HG03175 (cell line): ENCODE data around the gene ERO1B.
"Not testable (repeated sequence)": the region's sequence is repeated elsewhere in the genome, so short reads cannot be mapped to it uniquely, and the experiment has no call there.

Experiments used
- ATAC-seq: cut with Tn5 transposase; IDR thresholded peaks from one replicate; pipeline ENCODE4 v1.9.1; 2021; ENCODE audit warnings: mild to moderate bottlenecking, moderate library complexity; ENCODE audit not compliant: unreplicated experiment

Gene ERO1B

DNA sequence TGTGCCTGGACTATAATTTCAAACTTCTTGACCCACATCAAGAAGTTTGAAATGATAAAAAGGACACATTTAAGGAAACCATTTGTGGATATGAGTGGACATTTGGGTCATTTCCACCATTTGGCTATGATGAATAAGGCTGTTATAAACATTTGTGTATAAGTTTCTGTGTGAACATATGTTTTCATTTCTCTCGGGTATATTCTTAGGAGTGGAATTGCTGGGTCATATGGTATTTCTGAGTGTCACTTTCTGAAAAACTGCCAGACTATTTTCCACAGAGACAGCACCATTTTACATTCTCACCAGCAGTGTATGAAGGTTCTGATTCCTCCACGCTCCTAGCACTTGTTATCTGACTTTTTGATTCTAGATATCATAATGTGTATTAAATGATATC lies 88.6 kb downstream of the ERO1B start:
- no peak for ATAC-seq

DNA sequence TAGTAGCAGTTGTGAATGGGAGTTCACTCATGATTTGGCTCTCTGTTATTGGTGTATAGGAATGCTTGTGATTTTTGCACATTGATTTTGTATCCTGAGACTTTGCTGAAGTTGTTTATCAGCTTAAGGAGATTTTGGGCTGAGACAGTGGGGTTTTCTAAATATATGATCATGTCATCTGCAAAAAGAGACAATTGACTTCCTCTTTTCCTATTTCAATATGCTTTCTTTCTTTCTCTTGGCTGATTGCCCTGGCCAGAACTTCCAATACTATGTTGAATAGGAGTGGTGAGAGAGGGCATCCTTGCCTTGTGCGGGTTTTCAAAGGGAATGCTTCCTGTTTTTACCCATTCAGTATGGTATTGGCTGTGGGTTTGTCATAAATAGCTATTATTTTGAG lies 93.7 kb downstream of the ERO1B start:
- ATAC-seq, result not testable (repeated sequence)

DNA sequence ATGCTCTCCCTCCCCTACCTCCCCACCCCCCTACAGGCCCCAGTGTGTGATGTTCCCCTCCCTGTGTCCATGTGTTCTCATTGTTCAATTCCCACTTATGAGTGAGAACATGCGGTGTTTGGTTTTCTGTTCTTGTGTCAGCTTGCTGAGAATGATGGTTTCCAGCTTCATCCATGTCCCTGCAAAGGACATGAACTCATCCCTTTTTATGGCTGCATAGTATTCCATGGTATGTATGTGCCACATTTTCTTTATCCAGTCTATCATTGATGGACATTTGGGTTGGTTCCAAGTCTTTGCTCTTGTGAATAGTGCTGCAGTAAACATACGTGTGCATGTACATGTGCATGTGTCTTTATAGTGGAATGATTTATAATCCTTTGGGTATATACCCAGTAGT lies 95.3 kb downstream of the ERO1B start:
- ATAC-seq, result not testable (repeated sequence)

DNA sequence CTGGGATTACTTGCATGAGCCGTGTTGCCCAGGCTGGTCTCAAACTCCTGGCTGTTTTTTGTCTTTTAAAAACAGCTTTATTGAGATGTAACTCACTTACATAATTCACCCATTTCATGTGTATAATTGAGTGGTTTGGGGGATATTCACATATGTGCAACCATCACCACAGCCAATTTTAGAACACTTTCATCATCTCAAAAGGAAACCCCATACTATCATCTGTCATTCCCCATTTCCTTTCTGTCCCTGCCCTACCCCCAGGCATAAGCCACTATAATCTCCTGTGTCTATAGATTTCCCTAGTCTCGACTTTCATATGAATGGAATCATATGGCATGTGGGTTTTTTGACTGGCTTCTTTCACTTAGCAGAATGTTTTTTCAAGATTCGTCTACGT lies 96.1 kb downstream of the ERO1B start:
- no peak for ATAC-seq

DNA sequence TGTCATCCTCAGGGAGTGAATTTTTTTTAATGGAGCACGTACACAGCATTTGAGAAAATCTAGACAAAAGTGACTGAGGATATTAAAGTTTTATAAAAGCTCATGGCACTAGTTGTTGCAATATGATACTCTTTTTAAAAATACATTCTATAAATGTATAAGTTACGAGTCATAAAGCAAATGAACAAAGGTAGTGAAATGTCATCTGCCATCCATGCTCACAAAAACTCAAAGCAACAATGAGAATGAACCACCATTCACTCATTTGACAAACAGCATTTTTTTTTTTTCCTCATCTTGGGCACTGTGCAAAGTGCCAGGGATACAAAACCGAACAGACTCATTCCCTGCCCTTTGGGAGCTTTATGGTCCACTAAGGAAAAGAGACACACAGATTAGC lies 100.7 kb downstream of the ERO1B start:
- no peak for ATAC-seq

DNA sequence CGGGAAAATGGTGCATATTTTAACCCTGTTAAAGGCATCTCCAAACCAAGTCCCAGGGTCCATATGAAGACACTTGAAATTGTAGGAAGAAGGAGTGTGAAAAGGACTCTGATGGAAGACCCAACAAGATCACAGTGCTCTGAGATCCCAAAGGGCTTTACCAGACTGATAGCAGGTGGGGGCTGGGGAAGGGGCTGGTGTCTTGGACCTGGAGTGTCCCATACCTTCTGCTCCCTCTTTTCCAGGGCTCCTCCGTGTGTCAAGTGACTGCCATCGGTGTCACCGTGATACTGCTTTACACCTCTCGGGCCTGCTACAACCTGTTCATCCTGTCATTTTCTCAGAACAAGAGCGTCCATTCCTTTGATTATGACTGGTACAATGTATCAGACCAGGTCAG lies 102.1 kb downstream of the ERO1B start:
- no peak for ATAC-seq

DNA sequence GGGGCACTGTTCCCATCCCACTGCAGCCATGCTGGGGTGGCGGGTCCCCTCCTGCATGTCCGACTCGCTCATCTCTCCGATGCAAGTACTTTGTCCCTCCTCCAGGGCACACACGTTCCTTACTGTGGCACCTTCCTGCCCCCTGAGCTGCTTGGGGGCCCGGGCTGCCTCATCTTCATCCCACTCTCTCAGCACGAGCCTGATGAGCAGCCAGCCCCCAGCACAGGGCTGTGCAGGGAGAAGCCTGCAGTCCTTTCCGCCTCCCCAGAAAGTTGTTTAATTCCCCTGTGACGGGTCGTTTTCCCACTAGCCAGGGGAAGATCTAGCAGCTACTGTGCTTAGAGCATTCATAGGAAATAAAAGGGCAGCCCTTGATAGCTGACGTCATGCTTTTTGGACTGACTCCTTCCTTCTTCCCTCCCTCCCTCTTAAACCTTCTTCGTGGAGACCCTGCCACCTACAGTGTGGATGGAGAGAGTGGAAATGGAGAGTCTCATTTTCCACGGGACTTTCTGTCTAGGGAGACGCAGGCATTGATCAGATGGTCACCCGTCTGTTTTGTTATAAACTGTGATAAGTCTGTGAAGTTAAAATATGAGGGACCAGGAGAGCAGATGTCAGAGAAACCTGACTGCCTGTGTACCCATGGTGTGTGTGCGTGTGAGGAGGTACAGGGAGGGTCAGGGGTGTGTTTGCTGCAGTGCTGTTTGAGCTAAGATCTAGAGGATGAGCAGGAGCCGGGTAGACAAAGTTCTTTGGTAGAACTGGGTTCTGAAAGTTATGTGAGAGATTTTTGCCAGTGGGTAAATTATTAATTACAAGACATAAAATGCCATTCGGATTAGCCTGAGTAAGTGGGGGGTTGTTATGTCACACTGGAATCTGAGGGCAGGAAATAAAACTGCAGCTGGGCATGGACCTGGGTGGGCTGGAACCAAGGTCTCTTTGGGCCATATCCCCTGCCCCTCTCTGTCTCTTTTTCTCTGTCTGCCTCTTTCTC lies 105.1 kb downstream of the ERO1B start:
- no peak for ATAC-seq

DNA sequence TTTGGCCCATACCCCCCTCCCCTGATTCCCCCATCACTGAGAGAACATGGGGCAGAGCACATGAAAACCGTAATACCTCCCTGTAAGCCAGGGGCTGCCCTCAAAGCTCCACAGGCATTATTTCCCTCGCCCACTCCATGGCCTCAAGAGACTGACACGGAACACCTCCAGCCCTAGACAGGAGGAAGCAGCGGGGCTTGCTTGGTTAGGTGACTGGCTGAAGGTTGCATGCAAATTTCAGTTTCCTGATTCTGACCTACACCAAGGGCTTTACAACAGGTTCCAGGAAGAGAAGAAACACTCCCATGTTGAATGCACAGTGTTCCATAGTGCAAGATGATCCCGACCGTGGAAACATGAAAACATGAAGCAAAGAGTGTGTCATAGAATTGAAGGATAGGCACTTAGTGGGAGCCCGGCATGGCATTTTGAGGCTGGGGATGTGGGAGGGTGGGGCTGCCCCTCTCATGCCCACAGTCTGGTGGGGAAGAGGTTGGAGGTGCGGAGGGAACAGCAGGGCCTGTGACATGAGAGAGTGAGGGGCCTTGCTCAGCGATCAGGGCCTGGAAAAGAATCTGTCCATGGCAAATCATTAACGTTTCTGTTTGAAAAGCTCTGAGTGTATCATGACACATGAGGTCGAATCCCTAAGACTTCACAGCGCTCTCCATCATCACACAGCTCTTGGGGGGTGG lies 106.0 kb downstream of the ERO1B start:
- ATAC-seq, result peak; percentile 53

DNA sequence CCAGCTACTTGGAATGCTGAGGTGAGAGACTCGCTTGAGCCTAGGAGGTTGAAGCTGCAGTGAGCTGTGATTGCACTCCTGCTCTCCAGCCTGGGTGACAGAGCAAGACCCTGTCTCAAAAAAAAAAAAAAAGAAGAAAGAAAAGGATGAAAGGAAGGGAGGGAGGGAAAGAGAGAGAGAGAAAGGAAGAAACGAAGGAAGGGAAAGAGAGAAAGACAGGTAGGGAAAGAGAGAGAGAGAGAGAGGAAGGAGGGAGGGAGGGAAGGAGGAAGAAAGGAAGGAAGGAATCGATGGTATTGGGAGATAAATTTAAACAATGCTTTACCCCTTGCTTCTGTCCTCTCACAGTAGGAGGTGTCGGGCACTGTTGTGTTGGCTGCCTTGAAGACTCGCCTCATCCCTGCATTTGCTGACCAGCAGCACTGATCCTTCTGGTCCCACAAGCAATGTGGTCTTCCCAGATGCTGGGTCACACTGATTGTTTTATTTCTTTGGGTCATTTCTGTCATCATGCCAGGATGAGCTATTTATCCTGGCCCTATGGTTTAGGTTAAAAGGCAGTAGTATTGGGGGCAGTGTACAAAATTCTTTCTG lies 108.5 kb downstream of the ERO1B start:
- no peak for ATAC-seq

DNA sequence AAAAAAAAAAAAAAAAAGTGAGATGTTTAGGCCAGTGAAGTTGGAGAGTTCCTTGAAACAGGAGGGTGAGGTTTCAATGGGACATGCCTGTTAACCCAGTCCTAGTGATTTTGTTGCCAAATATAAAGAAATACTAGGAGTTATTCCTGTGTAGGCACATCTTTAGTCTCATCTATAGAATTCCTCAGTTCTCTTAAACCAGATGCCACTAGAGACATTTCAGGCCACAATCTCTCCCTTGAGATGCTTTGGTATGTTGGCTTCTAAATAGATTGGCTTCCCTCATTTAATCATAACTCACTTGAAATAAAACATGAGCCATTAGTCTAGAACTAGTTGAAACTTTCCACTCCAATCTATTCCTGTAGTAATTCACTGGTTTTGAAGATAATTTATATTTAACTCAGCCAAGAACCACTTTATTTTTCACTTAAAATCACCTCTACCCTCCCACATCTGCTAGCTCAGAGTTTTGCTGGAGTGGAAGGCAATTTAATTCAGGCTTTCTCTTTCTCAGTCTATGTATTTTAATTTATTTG lies 109.6 kb downstream of the ERO1B start:
- no peak for ATAC-seq

DNA sequence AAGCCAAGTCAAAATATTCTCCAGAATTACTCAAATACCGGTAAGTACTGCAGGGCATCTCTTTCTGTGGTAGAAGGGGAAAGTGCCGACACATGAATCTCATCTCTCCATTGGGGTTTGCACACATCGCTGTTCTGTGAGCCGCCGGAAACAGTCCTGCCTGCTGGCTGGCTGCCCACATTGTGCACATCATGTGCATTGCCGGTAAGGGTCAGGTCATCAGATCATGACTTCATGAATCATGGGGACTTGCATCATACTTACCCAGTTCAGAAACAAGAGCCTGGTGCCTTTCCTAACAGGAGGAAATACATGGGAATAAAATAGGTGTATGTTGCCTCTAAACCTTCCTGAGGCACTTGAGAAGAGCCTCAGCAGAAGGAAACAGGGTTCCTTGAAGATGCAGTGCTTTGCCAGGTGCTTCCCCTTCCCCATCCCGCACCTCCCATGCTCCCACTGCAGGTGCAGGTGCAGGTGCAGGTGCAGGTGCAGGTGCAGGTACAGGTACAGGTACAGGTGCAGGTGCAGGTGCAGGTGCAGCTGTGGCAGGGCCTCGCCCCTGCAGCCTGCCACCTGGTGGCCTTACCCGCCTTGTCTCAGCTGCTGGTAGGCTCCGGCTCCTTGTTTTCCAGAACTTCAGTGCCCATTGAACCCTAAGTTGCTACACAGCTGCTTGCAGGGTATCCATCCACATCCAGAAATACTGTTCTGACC lies 112.9 kb downstream of the ERO1B start:
- no peak for ATAC-seq

DNA sequence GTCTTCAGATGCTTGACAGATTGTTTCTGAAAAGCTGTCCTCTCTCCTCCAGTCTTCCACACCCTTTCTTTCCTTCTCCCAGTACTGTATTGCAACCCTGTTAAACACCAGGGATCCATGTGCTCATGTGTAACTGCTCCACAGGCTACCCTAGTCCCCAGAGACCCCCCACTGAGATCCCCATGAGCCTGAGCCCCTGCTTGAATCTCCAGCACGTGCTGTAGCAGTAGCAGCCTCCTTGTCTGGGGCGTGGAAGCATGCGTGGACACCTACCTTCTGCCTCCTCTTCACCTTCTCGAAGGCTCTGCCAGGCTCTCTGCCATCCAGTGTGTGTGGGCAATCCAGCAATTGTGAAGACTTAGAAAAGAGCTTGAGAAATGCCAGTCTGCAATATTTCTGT lies 114.2 kb downstream of the ERO1B start:
- ATAC-seq, result no peak

DNA sequence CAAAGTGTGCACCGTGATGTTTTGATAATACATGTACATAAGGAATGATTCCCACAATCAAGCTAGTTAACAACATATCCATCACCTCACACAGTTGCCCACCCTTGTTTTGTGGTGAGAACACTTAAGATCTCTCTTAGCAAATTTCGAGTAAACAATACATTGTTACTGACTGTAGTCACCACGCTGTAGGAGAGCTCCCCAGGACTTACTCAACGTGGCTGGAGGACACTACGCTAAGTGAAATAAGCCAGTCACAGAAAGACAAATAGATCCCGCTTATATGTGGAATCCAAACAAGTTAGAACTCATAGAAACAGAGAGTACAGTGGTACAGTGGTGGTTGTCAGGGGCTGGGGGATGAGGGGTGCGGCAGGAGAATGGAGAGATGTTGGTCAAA lies 114.6 kb downstream of the ERO1B start:
- ATAC-seq, result no peak

DNA sequence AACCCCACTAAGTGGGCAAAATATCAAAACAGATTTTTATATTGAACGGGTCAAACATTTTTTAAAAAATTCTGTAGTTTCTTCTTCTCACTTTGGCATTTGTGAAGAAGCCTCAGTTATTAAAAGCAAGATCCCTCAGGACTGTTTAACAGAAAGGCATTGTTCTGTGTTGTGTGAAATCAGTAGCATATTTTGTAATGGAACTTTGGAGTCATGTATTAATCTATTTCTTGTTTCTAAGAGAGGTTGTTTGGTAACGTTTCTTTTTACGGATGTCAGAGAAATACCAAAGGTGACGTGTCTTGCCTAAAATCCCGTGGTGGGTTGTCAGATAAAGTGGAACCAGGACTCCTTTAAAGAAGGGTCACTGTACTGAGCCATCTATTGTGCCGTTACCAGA lies 115.7 kb downstream of the ERO1B start:
- no peak for ATAC-seq
